Calu3 (cell line): ENCODE measurements around the gene RIC8B. TPM values are rescaled to one million over a fixed set of nuclear protein-coding genes. Genes with fewer than 3 reads are reported as not detected.

ENCODE experiments used
- BruUV-seq: library from RNA; stranded (reverse); fragments of 400-500 nt; replicated peaks from 2 replicates; lab custom pipeline; 2021; lab: Mats Ljungman, UMichigan
- CTCF ChIA-PET: fragments of 300-600 bp; sonication (Branson Sonifier 250); formaldehyde crosslinking; loops from one replicate; lab custom pipeline; 2022; ENCODE audit warnings: antibody characterized with exemption; lab: Charles Lee
- DNase-seq: peaks from one replicate; pipeline ENCODE4 v3.0.0; 2022
- H3K27ac Mint-ChIP-seq: one replicate; pipeline ENCODE4 v1.8.0; 2022; ENCODE audit warnings: mixed read lengths; ENCODE audit not compliant: unreplicated experiment
- H3K27me3 Mint-ChIP-seq: one replicate; pipeline ENCODE4 v1.8.0; 2022; ENCODE audit warnings: mixed read lengths; ENCODE audit not compliant: unreplicated experiment
- H3K36me3 Mint-ChIP-seq: one replicate; pipeline ENCODE4 v1.8.0; 2022; ENCODE audit warnings: mild to moderate bottlenecking, moderate library complexity, mixed read lengths; ENCODE audit not compliant: insufficient read depth, unreplicated experiment
- H3K4me1 Mint-ChIP-seq: one replicate; pipeline ENCODE4 v1.8.0; 2022; ENCODE audit warnings: mild to moderate bottlenecking, low read depth, mixed read lengths; ENCODE audit not compliant: unreplicated experiment
- H3K4me3 Mint-ChIP-seq: one replicate; pipeline ENCODE4 v1.8.0; 2022; ENCODE audit warnings: mild to moderate bottlenecking, low read depth, moderate library complexity, mixed read lengths; ENCODE audit not compliant: unreplicated experiment
- H3K9me3 Mint-ChIP-seq: one replicate; pipeline ENCODE4 v1.8.0; 2022; ENCODE audit warnings: low read depth, mixed read lengths; ENCODE audit not compliant: unreplicated experiment
- CTCF ChIP-seq: fragments of 200-600 bp; IDR thresholded peaks from one replicate; pipeline ENCODE4 v1.8.0; 2022; ENCODE audit warnings: antibody characterized with exemption; ENCODE audit not compliant: unreplicated experiment
- intact Hi-C: fragments of 100-400 bp; cut with micrococcal nuclease; formaldehyde crosslinking; loops from one replicate; pipeline ENCODE4 v1.10.0; 2022; ENCODE audit not compliant: unreplicated experiment
- total RNA-seq: library from RNA; stranded (reverse); gene quantifications from 2 replicates; pipeline ENCODE4 v1.2.3, GENCODE V29; 2022

The RIC8B gene
- total RNA-seq, 1 experiment from 2014 or later = 28.5 TPM

GRCh38 chr12:106924268-106924861 lies 149.9 kb downstream of the RIC8B start:
- H3K36me3 Mint-ChIP-seq = no peaks in the 10 kb centered on the region

GRCh38 chr12:106926657-106927056 lies 152.2 kb downstream of the RIC8B start:
- DNase-seq = no peak
- TF ChIP-seq CTCF = no peak
- Mint-ChIP-seq H3K27ac (no peak overlapping the region), H3K4me1 (no peaks in the 10 kb centered on the region), H3K27me3 (peaks cover 25% of the 10 kb centered on the region), H3K4me3 (no peak overlapping the region), H3K9me3 (no peaks in the 10 kb centered on the region), H3K36me3 (no peaks in the 10 kb centered on the region)
- no TSS peak for BruUV-seq
- CTCF ChIA-PET = no interaction called here
- intact Hi-C loops = no loop called here

More at GRCh38 chr12:106924268-106924861, 149.9 kb downstream of the RIC8B start:
- BruUV-seq = no TSS peak
- CTCF ChIA-PET = no interaction called here
- peaks cover 8% of the 10 kb centered on the region for H3K4me1 Mint-ChIP-seq
- no peaks in the 10 kb centered on the region for H3K9me3 Mint-ChIP-seq
- peaks cover 9% of the 10 kb centered on the region for H3K27me3 Mint-ChIP-seq
- no peak overlapping the region for H3K4me3 Mint-ChIP-seq
- no peak for DNase-seq
- no peak for TF ChIP-seq CTCF
- intact Hi-C loops = no loop called here
- no peak overlapping the region for H3K27ac Mint-ChIP-seq

- no TSS peak for BruUV-seq
- Mint-ChIP-seq H3K4me3 (no peak overlapping the region), H3K27me3 (peaks cover 16% of the 10 kb centered on the region), H3K9me3 (no peaks in the 10 kb centered on the region), H3K27ac (no peak overlapping the region), H3K4me1 (no peaks in the 10 kb centered on the region), H3K36me3 (no peaks in the 10 kb centered on the region)
- intact Hi-C loops = no loop called here
- TF ChIP-seq CTCF = no peak
- no peak for DNase-seq
- CTCF ChIA-PET = no interaction called here
These were observed 159.8 kb downstream of the RIC8B start for GRCh38 chr12:106934277-106934676.

Other genes with a start within 250 kb of the RIC8B start
- gene RFX4, start 191.7 kb upstream of the RIC8B start, total RNA-seq = 0.27 TPM in 1 of 2 replicates, not detected in the other
- 46.3 and 47.6 TPM in 2 replicates for gene TMEM263, start 181.2 kb downstream of the RIC8B start, total RNA-seq
- 10.6 and 12.3 TPM in 2 replicates for gene MTERF2, start 212.5 kb downstream of the RIC8B start, total RNA-seq